HK-2 (cell line): ENCODE data around the gene RAPGEF2.

Experiments
- DNase-seq: peaks from one replicate; pipeline ENCODE4 v3.0.0-alpha.2; 2018; ENCODE audit not compliant: unreplicated experiment

RAPGEF2 gene

GRCh38 chr4:159279084-159279483, 176.2 kb downstream of the RAPGEF2 start:
- no peak for DNase-seq

GRCh38 chr4:159280442-159281172, 177.7 kb downstream of the RAPGEF2 start:
- no peak for DNase-seq

GRCh38 chr4:159281771-159282170, 178.9 kb downstream of the RAPGEF2 start:
- DNase-seq = no peak

GRCh38 chr4:159282329-159282728, 179.4 kb downstream of the RAPGEF2 start:
- no peak for DNase-seq

- no peak for DNase-seq
Measured at GRCh38 chr4:159282944-159283343, 180.1 kb downstream of the RAPGEF2 start.

- no peak for DNase-seq
Measured at GRCh38 chr4:159283696-159284095, 180.8 kb downstream of the RAPGEF2 start.

- DNase-seq = no peak
Measured at GRCh38 chr4:159284113-159284512, 181.2 kb downstream of the RAPGEF2 start.

- no peak for DNase-seq
Measured at GRCh38 chr4:159284733-159285132, 181.9 kb downstream of the RAPGEF2 start.

GRCh38 chr4:159287767-159288166, 184.9 kb downstream of the RAPGEF2 start:
- DNase-seq = no peak

GRCh38 chr4:159289682-159290081, 186.8 kb downstream of the RAPGEF2 start:
- no peak for DNase-seq

- no peak for DNase-seq
Measured at GRCh38 chr4:159290321-159291030, 187.6 kb downstream of the RAPGEF2 start.

- DNase-seq = no peak
Measured at GRCh38 chr4:159291176-159291575, 188.3 kb downstream of the RAPGEF2 start.

- DNase-seq = no peak
Measured at GRCh38 chr4:159292137-159292896, 189.4 kb downstream of the RAPGEF2 start.

GRCh38 chr4:159293811-159294515, 191.1 kb downstream of the RAPGEF2 start:
- DNase-seq = no peak

GRCh38 chr4:159296061-159296460, 193.2 kb downstream of the RAPGEF2 start:
- no peak for DNase-seq

GRCh38 chr4:159297091-159297490, 194.2 kb downstream of the RAPGEF2 start:
- DNase-seq = no peak

- DNase-seq = no peak
Measured at GRCh38 chr4:159298502-159298901, 195.6 kb downstream of the RAPGEF2 start.

- no peak for DNase-seq
Measured at GRCh38 chr4:159303435-159303834, 200.6 kb downstream of the RAPGEF2 start.

GRCh38 chr4:159305129-159305528, 202.2 kb downstream of the RAPGEF2 start:
- DNase-seq = no peak

GRCh38 chr4:159307929-159308328, 205.1 kb downstream of the RAPGEF2 start:
- no peak for DNase-seq

- DNase-seq = no peak
Measured at GRCh38 chr4:159308566-159309340, 205.9 kb downstream of the RAPGEF2 start.
